HepG2 (cell line): Measurements from ENCODE around the gene FOXD4L6.
"Not testable (repeated sequence)": the region's sequence is repeated elsewhere in the genome, so short reads cannot be mapped to it uniquely, and the experiment has no call there.

Experiments used
- RAD21 ChIP-seq: fragments of 450-650 bp; formaldehyde crosslinking; IDR thresholded peaks from 2 replicates; pipeline ENCODE4 v1.5.0; 2020; ENCODE audit warnings: mild to moderate bottlenecking
- YY1 ChIP-seq: IDR thresholded peaks from 2 replicates; pipeline ENCODE4 v1.6.1; 2011; ENCODE audit warnings: low read length, low read depth, moderate library complexity, mild to moderate bottlenecking; ENCODE audit not compliant: insufficient read depth, insufficient replicate concordance
- TF ChIP-seq, protein P1 (sequence below): IDR thresholded peaks from 2 replicates; pipeline ENCODE4 v1.6.1; 2016
- TF ChIP-seq, protein P2 (sequence below): IDR thresholded peaks from 2 replicates; pipeline ENCODE4 v1.6.1; 2012; ENCODE audit warnings: low read length, improper control_type of control experiment

DNA sequence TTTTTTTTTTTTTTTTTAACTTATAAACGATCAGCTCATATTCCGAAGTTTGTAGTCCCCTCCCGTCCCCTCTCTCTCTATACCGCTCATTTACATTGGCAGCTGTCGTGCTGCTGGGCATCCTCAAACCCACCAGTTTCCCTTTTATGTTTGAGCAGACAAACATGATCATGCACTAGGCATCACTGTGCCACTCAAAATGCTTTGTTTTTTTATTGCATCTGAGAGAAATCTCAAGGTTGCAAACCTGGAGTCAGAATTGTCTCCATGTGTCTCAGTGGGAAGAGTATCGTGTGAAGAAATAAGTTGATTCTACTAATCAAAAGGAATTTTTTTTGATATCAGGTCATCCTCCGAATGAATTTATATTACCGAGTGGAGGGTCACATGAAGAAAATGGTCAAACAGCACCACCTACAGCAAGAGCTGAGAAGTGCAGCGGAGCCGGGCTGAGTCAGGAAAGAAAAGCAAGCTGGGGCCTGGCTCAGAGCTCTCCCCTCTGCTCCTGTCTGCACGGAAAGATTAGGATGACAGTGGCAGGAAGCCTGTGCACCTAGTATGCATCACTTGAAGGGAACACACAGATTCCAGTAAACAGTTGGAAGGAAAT is 39.9 kb downstream of the FOXD4L6 start:
- TF ChIP-seq, protein P1, sequence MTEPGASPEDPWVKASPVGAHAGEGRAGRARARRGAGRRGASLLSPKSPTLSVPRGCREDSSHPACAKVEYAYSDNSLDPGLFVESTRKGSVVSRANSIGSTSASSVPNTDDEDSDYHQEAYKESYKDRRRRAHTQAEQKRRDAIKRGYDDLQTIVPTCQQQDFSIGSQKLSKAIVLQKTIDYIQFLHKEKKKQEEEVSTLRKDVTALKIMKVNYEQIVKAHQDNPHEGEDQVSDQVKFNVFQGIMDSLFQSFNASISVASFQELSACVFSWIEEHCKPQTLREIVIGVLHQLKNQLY, result not testable (repeated sequence)
- not testable (repeated sequence) for TF ChIP-seq RAD21 (CRISPR knock-in tag); YY1
- TF ChIP-seq, protein P2, sequence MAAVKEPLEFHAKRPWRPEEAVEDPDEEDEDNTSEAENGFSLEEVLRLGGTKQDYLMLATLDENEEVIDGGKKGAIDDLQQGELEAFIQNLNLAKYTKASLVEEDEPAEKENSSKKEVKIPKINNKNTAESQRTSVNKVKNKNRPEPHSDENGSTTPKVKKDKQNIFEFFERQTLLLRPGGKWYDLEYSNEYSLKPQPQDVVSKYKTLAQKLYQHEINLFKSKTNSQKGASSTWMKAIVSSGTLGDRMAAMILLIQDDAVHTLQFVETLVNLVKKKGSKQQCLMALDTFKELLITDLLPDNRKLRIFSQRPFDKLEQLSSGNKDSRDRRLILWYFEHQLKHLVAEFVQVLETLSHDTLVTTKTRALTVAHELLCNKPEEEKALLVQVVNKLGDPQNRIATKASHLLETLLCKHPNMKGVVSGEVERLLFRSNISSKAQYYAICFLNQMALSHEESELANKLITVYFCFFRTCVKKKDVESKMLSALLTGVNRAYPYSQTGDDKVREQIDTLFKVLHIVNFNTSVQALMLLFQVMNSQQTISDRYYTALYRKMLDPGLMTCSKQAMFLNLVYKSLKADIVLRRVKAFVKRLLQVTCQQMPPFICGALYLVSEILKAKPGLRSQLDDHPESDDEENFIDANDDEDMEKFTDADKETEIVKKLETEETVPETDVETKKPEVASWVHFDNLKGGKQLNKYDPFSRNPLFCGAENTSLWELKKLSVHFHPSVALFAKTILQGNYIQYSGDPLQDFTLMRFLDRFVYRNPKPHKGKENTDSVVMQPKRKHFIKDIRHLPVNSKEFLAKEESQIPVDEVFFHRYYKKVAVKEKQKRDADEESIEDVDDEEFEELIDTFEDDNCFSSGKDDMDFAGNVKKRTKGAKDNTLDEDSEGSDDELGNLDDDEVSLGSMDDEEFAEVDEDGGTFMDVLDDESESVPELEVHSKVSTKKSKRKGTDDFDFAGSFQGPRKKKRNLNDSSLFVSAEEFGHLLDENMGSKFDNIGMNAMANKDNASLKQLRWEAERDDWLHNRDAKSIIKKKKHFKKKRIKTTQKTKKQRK, result not testable (repeated sequence)
